A549 (cell line): ENCODE data around the gene SNX3. TPM values are rescaled to one million over a fixed set of nuclear protein-coding genes. Genes with fewer than 3 reads are reported as not detected.

Experiments used
- ATAC-seq, 2 experiments: fragments of 200-7000 bp in 1 of 2; fragments of >200 bp in 1 of 2; cut with Nextera tagmentation in 1 of 2; cut with Tn5 transposase in 1 of 2; 3 replicates each; pipeline versions ENCODE4 v1.8.0 to v1.9.1; 2018 to 2020; ENCODE audit warnings: mild to moderate bottlenecking in 1 of 2, moderate library complexity in 1 of 2
- CTCF ChIA-PET: fragments of 300-600 bp; sonication (Branson Sonifier 250); formaldehyde crosslinking; extraction: SDS; loops from one replicate; lab custom pipeline; 2021; ENCODE audit warnings: antibody characterized with exemption, inconsistent platforms; lab: Yijun Ruan, JAX
- POLR2A ChIA-PET: fragments of 350-600 bp; formaldehyde crosslinking; extraction: SDS; loops from one replicate; lab custom pipeline; 2021; ENCODE audit warnings: antibody characterized with exemption, inconsistent platforms; lab: Yijun Ruan, JAX
- DNase-seq, 2 experiments: peaks; one replicate each; pipeline versions ENCODE4 v3.0.0 to v3.0.0-alpha.2; 2011 to 2016; ENCODE audit warnings: low read depth in 1 of 2, low spot score in 1 of 2
- FAIRE-seq: peaks from 2 replicates; lab custom pipeline; 2011; peaks lifted over from hg19 to GRCh38; lab: Jason Lieb, UNC
- H3K27ac ChIP-seq, 2 experiments: fragments of >200 bp; sonication (Bioruptor Twin); formaldehyde crosslinking; 3 replicates each; pipeline ENCODE4 v1.5.1; 2016 to 2017
- H3K4me1 ChIP-seq: fragments of >200 bp; sonication (Bioruptor Twin); formaldehyde crosslinking; 3 replicates; pipeline ENCODE4 v1.6.1; 2016
- H3K4me2 ChIP-seq: fragments of >200 bp; sonication (Bioruptor Twin); formaldehyde crosslinking; 3 replicates; pipeline ENCODE4 v1.6.1; 2016
- H3K4me3 ChIP-seq: fragments of >200 bp; sonication (Bioruptor Twin); formaldehyde crosslinking; 3 replicates; pipeline ENCODE4 v1.5.1; 2016
- H3K9me3 ChIP-seq: fragments of >200 bp; sonication (Bioruptor Twin); formaldehyde crosslinking; 3 replicates; pipeline ENCODE4 v1.6.1; 2016
- CBX8 ChIP-seq: fragments of 200-600 bp; sonication (generic); IDR thresholded peaks from 2 replicates; pipeline ENCODE4 v1.6.1; 2016
- CEBPB ChIP-seq, 2 experiments: fragments of >200 bp in 1 of 2; sonication (Bioruptor Twin) in 1 of 2; formaldehyde crosslinking in 1 of 2; IDR thresholded peaks; 2 replicates each; pipeline ENCODE4 v1.6.1; 2012 to 2016
- CHD2 ChIP-seq: fragments of 150-350 bp; IDR thresholded peaks from 2 replicates; pipeline ENCODE4 v1.6.1; 2014; ENCODE audit warnings: low read length; ENCODE audit not compliant: partially characterized antibody
- CHD4 ChIP-seq: fragments of 200-600 bp; sonication (generic); IDR thresholded peaks from 2 replicates; pipeline ENCODE4 v1.6.1; 2016; ENCODE audit warnings: antibody characterized with exemption, mild to moderate bottlenecking, borderline replicate concordance
- HDAC2 ChIP-seq: fragments of 200-600 bp; sonication (generic); IDR thresholded peaks from 2 replicates; pipeline ENCODE4 v1.6.1; 2016
- HES2 ChIP-seq: fragments of >200 bp; sonication (Bioruptor Twin); formaldehyde crosslinking; IDR thresholded peaks from 2 replicates; pipeline ENCODE4 v1.6.1; 2016
- HOXA7 ChIP-seq: fragments of 250-450 bp; sonication (Bioruptor Pico); IDR thresholded peaks from 2 replicates; pipeline ENCODE4 v1.5.0; 2020; ENCODE audit warnings: mild to moderate bottlenecking, moderate library complexity
- KDM1A ChIP-seq: fragments of 200-600 bp; sonication (generic); IDR thresholded peaks from 2 replicates; pipeline ENCODE4 v1.6.1; 2016; ENCODE audit warnings: low read depth, mild to moderate bottlenecking
- KDM5A ChIP-seq: fragments of 200-600 bp; sonication (generic); IDR thresholded peaks from 2 replicates; pipeline ENCODE4 v1.6.1; 2016; ENCODE audit warnings: antibody characterized with exemption, mild to moderate bottlenecking
- MAX ChIP-seq: IDR thresholded peaks from 2 replicates; pipeline ENCODE4 v1.6.1; 2012
- NFE2L2 ChIP-seq: fragments of 150-350 bp; conservative IDR thresholded peaks from 2 replicates; pipeline ENCODE4 v1.6.1; 2014; ENCODE audit warnings: low read length
- NPAS2 ChIP-seq: fragments of 250-450 bp; sonication (Bioruptor Pico); IDR thresholded peaks from 2 replicates; pipeline ENCODE4 v1.8.0; 2022; ENCODE audit warnings: mild to moderate bottlenecking, moderate library complexity, borderline replicate concordance
- NR3C1 ChIP-seq: fragments of >200 bp; sonication (Bioruptor Twin); formaldehyde crosslinking; IDR thresholded peaks from 3 replicates; pipeline ENCODE4 v1.6.1; 2017
- POLR2A ChIP-seq: IDR thresholded peaks from 2 replicates; pipeline ENCODE4 v1.6.1; 2012; ENCODE audit warnings: mild to moderate bottlenecking, low read length
- POLR2AphosphoS2 ChIP-seq: conservative IDR thresholded peaks from 2 replicates; pipeline ENCODE4 v1.6.1; 2012; ENCODE audit warnings: low read length, improper control_type of control experiment, inconsistent platforms
- RARB ChIP-seq: fragments of 250-450 bp; sonication (Bioruptor Pico); IDR thresholded peaks from 2 replicates; pipeline ENCODE4 v1.8.0; 2021; ENCODE audit warnings: mild to moderate bottlenecking, moderate library complexity
- RCOR1 ChIP-seq: fragments of 150-350 bp; IDR thresholded peaks from 2 replicates; pipeline ENCODE4 v1.6.1; 2014; ENCODE audit warnings: antibody characterized with exemption, low read length, low read depth
- REST ChIP-seq: fragments of 200-600 bp; sonication (generic); IDR thresholded peaks from 2 replicates; pipeline ENCODE4 v1.6.1; 2016; ENCODE audit warnings: antibody characterized with exemption, mild to moderate bottlenecking, moderate library complexity
- RFX5 ChIP-seq: fragments of 450-650 bp; IDR thresholded peaks from 2 replicates; pipeline ENCODE4 v1.7.1; 2014; ENCODE audit warnings: antibody characterized with exemption, mild to moderate bottlenecking, moderate library complexity
- RNF2 ChIP-seq: fragments of 200-600 bp; sonication (generic); IDR thresholded peaks from 2 replicates; pipeline ENCODE4 v1.6.1; 2016; ENCODE audit warnings: low read depth, mild to moderate bottlenecking, antibody characterized with exemption, moderate library complexity, borderline replicate concordance
- SREBF2 ChIP-seq: fragments of 450-650 bp; IDR thresholded peaks from 2 replicates; pipeline ENCODE4 v1.6.1; 2014; ENCODE audit warnings: mild to moderate bottlenecking, moderate library complexity
- USF2 ChIP-seq: fragments of 450-650 bp; IDR thresholded peaks from 2 replicates; pipeline ENCODE4 v1.6.1; 2014; ENCODE audit warnings: antibody characterized with exemption
- ZNF302 ChIP-seq: fragments of 250-450 bp; sonication (Bioruptor Pico); IDR thresholded peaks from 2 replicates; pipeline ENCODE4 v1.9.0; 2021; ENCODE audit warnings: inconsistent platforms, mild to moderate bottlenecking, moderate library complexity
- WGBS: methylation state at CpG from one replicate; pipeline ENCODE4 v1.1.6; 2017; ENCODE audit errors: missing lambda C conversion rate; 5-methylcytosine and 5-hydroxymethylcytosine counted together
- polyA plus RNA-seq, 4 experiments: library from polyadenylated mRNA; depleted of rRNA in 3 of 4; stranded (reverse); fragments of >200 nt; fragmentation: RNase III in 1 of 4; extraction: RNeasy Plus Mini Kit Qiagen cat#74134 plus additional on column Dnase treatment in 1 of 4; gene quantifications; 2 replicates in 3 of 4; 3 replicates in 1 of 4; pipeline ENCODE4 v1.2.3, GENCODE V29; 2011 to 2017
- TF ChIP-seq, protein P1 (sequence below): fragments of >200 bp; sonication (Bioruptor Twin); formaldehyde crosslinking; IDR thresholded peaks from 3 replicates; pipeline ENCODE4 v1.5.1; 2016
- TF ChIP-seq, protein P2 (sequence below): fragments of 250-450 bp; sonication (Bioruptor Pico); IDR thresholded peaks from 2 replicates; pipeline ENCODE4 v1.5.0; 2021; ENCODE audit warnings: mild to moderate bottlenecking, moderate library complexity, borderline replicate concordance
- TF ChIP-seq, protein P3 (sequence below): IDR thresholded peaks from 2 replicates; pipeline ENCODE4 v1.6.1; 2012

Gene SNX3
- polyA plus RNA-seq, 2 of the 4 experiments (the other 2 are of a cell fraction) = 106 to 214 TPM

DNA sequence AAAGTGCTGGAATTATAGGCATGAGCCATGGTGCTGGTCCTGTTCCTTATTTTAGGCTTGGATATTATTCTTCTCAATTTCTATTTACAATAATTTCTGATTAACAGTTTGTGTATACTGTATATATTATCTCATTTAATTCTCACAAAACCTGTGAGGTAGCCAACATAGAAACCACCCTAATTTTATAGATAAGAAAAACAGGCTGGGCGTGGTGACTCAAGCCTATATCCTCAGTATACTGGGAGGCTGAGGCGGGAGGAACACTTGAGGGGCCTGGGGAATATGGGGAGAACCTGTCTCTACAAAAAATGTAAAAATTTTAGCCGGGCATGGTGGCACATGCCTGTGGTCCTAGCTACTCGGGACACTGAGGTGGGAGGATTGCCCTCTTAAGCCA is 30.3 kb upstream of the SNX3 start:
- WGBS = 81% methylated on average over 4 of the region's 4 CpGs

GRCh38 chr6:108288742-108289141 is 27.9 kb upstream of the SNX3 start:
- Histone ChIP-seq H3K4me2 (no peak overlapping the region), H3K4me1 (0 out of 3 replicates have a peak, but pooled peaks cover 2% of the 10 kb centered on the region), H3K9me3 (no peaks in the 10 kb centered on the region), H3K4me3 (no peak overlapping the region), H3K27ac (no peak overlapping the region)
- DNase-seq = no peak
- ChIA-PET CTCF (no interaction called here), POLR2A (no interaction called here)
- ATAC-seq = no peak
- no peak for TF ChIP-seq ZNF302
- FAIRE-seq = no peak

More for the DNA sequence above, 30.3 kb upstream of the SNX3 start:
- DNase-seq (no peak), FAIRE-seq (no peak), ATAC-seq (no peak)
- no peak overlapping the region for H3K27ac ChIP-seq
- no peak for TF ChIP-seq POLR2AphosphoS2
- no peak for TF ChIP-seq KDM5A
- no peak for TF ChIP-seq NR3C1
- no peak for TF ChIP-seq NFE2L2
- TF ChIP-seq RFX5 = no peak
- no peak for TF ChIP-seq RNF2
- no peak for TF ChIP-seq CEBPB (IDR thresholded peaks at IDR 0.05)
- no peak for TF ChIP-seq SREBF2
- TF ChIP-seq MAX = no peak
- no peak for TF ChIP-seq HES2
- no peak for TF ChIP-seq CBX8
- TF ChIP-seq USF2 = no peak
- TF ChIP-seq, protein P1, sequence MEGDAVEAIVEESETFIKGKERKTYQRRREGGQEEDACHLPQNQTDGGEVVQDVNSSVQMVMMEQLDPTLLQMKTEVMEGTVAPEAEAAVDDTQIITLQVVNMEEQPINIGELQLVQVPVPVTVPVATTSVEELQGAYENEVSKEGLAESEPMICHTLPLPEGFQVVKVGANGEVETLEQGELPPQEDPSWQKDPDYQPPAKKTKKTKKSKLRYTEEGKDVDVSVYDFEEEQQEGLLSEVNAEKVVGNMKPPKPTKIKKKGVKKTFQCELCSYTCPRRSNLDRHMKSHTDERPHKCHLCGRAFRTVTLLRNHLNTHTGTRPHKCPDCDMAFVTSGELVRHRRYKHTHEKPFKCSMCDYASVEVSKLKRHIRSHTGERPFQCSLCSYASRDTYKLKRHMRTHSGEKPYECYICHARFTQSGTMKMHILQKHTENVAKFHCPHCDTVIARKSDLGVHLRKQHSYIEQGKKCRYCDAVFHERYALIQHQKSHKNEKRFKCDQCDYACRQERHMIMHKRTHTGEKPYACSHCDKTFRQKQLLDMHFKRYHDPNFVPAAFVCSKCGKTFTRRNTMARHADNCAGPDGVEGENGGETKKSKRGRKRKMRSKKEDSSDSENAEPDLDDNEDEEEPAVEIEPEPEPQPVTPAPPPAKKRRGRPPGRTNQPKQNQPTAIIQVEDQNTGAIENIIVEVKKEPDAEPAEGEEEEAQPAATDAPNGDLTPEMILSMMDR = no peak
- TF ChIP-seq, protein P2, sequence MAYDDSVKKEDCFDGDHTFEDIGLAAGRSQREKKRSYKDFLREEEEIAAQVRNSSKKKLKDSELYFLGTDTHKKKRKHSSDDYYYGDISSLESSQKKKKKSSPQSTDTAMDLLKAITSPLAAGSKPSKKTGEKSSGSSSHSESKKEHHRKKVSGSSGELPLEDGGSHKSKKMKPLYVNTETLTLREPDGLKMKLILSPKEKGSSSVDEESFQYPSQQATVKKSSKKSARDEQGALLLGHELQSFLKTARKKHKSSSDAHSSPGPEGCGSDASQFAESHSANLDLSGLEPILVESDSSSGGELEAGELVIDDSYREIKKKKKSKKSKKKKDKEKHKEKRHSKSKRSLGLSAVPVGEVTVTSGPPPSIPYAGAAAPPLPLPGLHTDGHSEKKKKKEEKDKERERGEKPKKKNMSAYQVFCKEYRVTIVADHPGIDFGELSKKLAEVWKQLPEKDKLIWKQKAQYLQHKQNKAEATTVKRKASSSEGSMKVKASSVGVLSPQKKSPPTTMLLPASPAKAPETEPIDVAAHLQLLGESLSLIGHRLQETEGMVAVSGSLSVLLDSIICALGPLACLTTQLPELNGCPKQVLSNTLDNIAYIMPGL (CRISPR knock-in tag) = no peak
- TF ChIP-seq KDM1A = no peak
- TF ChIP-seq CHD4 = no peak
- CTCF ChIA-PET = interaction anchor here (0.6 to 0.7 kb wide), 2 partner anchors 119 to 1065 kb away, joined by 3 read pairs; no protein-coding TSS in a partner anchor
- no peak overlapping the region for H3K4me2 ChIP-seq
- no peak overlapping the region for H3K4me3 ChIP-seq
- H3K9me3 ChIP-seq = no peaks in the 10 kb centered on the region
- POLR2A ChIA-PET = no interaction called here
- H3K4me1 ChIP-seq = peaks cover 6% of the 10 kb centered on the region; the same call in 1 of the 3 replicates

DNA sequence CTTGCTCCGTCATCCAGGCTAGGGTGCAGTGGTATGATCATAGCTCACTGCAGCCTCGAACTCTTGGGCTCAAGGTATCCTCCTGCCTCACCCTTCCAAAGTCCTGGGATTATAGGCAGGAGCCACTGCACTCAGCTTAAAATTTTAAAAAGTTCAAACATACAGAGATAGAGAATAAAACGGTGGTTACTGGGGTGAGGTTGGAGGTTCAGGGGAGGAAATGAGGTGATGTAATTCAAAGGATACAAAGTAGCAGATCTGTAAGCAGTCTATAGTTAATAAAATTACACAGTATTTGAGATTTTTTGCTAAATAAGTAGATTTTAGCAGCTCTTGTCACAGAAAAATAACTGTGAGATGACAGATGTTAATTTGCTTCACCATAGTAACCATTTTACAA is 26.5 kb upstream of the SNX3 start:
- H3K27ac ChIP-seq = no peak overlapping the region
- H3K4me1 ChIP-seq = no peaks in the 10 kb centered on the region
- ATAC-seq = no peak
- DNase-seq = no peak
- H3K9me3 ChIP-seq = no peaks in the 10 kb centered on the region
- ChIA-PET POLR2A (no interaction called here), CTCF (no interaction called here)
- WGBS = 73% methylated on average over 3 of the region's 3 CpGs
- no peak overlapping the region for H3K4me3 ChIP-seq
- H3K4me2 ChIP-seq = no peak overlapping the region
- no peak for FAIRE-seq
- TF ChIP-seq POLR2A (no peak), RARB (CRISPR knock-in tag) (no peak), RCOR1 (no peak), REST (no peak), USF2 (no peak), HDAC2 (no peak), CBX8 (no peak), CHD2 (no peak), POLR2AphosphoS2 (no peak), NPAS2 (CRISPR knock-in tag) (no peak), HOXA7 (no peak)
- TF ChIP-seq, protein P3, sequence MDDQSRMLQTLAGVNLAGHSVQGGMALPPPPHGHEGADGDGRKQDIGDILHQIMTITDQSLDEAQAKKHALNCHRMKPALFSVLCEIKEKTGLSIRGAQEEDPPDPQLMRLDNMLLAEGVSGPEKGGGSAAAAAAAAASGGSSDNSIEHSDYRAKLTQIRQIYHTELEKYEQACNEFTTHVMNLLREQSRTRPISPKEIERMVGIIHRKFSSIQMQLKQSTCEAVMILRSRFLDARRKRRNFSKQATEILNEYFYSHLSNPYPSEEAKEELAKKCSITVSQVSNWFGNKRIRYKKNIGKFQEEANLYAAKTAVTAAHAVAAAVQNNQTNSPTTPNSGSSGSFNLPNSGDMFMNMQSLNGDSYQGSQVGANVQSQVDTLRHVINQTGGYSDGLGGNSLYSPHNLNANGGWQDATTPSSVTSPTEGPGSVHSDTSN = no peak
